GM20431 (cell line): ENCODE measurements around the gene AREG.

Experiments used
- in situ Hi-C: fragments of 300-500 bp; cut with MseI, MboI; formaldehyde crosslinking; loops from one replicate; pipeline ENCODE4 v1.15.0; 2020; ENCODE audit warnings: low sequenced_read_pairs; ENCODE audit not compliant: unreplicated experiment

The AREG gene

GRCh38 chr4:74428276-74428675 is 16.7 kb upstream of the AREG start:
- in situ Hi-C loops: no loop called here

GRCh38 chr4:74431113-74431826 is 13.7 kb upstream of the AREG start:
- in situ Hi-C loops: no loop called here

GRCh38 chr4:74433043-74433442 is 11.9 kb upstream of the AREG start:
- in situ Hi-C loops: no loop called here

GRCh38 chr4:74433541-74434172 is 11.3 kb upstream of the AREG start:
- in situ Hi-C loops: no loop called here

- in situ Hi-C loops: no loop called here
Observed at GRCh38 chr4:74435296-74435695, 9.6 kb upstream of the AREG start.

- in situ Hi-C loops: no loop called here
Observed at GRCh38 chr4:74437866-74438265, 7.1 kb upstream of the AREG start.

- in situ Hi-C loops: no loop called here
Observed at GRCh38 chr4:74438661-74439060, 6.3 kb upstream of the AREG start.

GRCh38 chr4:74439952-74440351 is 5.0 kb upstream of the AREG start:
- in situ Hi-C loops: no loop called here

DNA sequence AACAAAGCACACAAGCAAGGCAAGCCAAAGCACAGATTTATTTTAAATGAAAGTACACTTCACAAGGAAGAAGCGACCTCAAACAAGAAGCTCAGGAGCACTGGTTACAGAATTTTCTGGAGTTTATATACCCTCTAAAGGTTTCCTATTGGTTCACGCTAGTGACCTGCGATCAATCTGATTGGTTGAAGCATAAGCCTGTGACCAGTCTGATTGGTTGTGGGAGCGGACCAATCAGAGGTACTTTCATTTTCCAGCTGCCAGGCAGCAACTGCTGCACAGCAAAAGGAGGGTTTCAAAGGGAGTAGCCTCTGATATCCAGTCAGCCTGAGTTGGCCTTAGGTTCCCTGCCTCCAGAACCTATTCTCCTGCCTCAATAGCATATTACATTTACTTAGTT is 4.6 kb upstream of the AREG start:
- in situ Hi-C loops: no loop called here

- in situ Hi-C loops: no loop called here
Observed at GRCh38 chr4:74441744-74442143, 3.2 kb upstream of the AREG start.

GRCh38 chr4:74446193-74446868 is 1.4 kb downstream of the AREG start:
- in situ Hi-C loops: no loop called here

DNA sequence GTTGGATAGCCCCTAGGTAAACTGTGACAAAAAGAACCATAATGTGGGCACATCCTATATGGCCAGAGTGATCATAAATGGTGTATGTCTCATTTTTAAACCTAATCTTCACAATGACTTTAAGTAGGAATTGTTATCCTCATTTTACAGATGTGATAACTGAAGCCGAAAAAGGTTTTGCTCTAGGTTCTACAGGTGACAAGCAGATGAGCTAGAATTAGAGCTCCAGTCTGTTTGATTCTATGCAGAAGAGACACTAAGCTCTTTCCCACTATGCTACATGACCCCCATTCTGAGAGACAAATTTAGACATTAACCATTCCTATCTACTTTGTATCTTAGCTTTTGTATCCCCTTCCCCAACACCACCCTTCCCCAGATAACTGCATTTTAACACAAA is 2.0 kb downstream of the AREG start:
- in situ Hi-C loops: no loop called here

DNA sequence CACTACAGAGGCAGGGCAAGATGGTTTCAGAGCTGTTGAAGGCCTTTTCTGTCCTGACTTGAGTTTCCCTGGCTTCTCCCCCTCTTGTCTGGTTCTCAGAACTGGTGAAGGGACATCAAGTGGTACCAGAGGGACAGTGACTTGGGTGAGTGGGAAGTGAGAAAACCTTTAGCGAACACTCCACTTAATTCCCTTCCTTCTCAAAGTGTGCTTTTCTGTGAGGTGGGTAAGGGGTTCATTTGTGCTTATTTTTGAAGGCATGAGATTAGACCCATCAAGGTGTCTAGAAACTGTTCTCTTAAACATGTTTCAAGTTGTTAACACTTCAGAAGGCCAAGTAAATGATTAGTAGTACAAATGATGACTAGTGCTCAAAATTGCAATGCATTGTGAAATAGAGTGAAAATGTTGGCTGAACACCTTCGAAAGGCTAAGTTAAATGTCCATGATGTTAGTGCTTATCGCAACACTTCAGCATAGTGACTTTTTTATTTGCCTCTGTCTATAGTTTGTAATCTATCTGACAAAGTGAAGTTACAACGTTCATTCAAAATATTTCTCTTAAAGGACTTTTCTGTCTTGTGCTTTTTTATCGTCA is 2.8 kb downstream of the AREG start:
- in situ Hi-C loops: no loop called here

DNA sequence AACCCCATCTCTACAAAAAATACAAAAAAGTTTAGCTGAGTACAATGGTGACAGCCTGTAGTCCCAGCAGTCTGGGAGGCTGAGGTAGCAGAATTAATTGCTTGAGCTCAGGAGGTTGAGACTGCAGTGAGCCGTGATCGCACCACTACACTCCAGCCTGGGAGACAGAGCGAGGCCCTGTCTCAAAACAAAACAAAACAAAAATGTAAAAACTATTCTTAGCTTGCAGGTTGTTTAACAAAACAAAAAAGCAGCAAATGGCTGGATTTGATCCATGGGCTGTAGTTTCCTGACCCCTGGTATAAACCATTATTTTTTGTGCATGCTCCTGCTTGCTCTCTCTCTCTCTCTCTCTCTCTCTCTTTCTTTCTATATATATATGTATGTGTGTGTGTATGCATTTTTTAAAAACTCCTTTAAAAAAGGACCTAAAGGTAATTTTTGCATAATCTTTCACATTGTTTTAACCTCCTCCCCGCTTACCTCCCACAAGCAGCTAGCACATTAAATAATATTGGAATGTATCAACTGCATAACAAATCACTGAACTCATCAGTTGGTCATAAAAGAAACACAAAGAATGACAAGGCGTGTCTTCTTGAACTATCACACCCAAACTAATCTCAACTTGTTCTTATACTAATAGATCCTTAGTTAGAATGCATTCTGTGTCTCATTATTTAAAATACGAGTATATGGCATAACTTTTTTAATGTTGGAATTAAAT is 4.8 kb downstream of the AREG start:
- in situ Hi-C loops: no loop called here

DNA sequence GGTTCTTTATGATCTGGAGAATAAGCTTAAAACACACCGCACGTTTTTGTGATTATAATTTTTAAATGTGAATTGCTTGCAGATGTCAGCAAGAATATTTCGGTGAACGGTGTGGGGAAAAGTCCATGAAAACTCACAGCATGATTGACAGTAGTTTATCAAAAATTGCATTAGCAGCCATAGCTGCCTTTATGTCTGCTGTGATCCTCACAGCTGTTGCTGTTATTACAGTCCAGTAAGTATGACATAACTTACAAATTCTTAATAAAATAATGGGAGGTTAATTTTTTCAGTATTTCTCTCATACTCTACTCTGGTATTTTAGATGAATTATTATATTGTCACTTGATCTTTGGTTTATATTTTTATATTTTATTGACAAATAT is 5.4 kb downstream of the AREG start:
- in situ Hi-C loops: no loop called here

GRCh38 chr4:74451214-74451661 is 6.3 kb downstream of the AREG start:
- in situ Hi-C loops: no loop called here

DNA sequence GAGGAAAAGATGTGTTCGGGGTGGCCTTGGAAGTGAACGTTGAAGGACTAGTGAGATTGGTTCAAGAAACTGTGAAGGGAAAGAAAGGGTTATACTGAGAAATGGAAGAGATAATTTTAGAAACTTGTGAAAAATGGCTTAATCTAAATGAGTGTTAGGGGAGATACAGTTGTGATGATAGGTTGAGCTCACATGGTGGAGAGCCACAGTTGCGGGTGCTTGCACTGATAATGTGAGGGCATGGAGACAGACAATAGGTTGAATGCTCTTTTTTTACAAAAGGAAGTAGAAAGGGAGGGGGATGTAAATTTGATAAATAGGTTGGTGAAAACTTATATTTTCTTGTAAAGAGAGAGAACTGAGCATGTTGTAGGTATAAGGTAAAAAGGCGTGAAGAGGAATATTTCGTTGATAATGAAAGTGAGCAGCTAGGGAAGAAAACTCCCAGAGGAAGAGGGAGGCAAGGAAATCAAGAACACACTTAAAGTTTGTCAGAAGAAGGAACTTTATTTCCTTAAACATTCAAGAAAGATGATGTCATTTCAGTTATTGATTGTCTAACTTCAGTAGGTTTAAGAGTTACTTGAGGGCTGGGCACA is 8.2 kb downstream of the AREG start:
- in situ Hi-C loops: no loop called here

DNA sequence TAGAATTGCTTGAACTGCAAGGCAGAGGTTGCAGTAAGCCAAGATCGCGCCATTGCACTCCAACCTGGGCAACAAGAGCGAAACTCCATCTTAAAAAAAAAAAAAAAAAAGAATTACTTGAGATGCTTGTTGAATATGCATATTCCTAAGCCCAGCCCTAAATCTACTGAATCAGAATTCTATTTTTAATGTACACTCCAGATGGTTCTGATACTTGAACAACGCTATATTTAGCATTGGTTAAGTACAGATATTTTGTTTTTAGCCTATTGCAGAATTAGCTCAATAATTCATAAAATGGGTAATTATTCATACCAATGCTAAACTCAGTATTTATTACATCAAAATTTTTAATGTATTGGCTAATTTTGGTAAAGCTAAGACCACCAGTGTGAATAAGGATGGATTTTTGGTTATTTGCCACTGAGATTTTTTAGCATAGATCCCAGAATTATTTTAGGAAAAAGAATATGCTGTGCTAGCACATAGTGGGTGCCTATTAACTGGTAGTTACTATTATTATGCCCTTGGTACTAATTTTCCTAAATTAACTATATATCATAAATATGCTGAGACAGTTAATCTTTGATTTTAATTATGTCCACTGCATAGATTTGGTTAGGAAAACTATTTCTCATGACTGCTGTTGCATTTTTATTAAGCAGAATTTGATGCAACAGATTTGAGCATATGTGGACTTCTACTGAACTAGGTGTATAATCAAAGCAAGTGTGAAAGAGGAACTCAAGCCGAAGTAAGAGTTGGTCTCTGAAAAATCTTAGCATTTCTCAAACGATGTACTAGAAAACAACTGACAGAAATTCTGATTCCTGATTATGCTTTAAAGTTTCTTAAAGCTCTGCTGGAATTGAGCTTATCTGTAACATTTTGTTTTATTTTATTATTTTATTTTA is 9.2 kb downstream of the AREG start:
- in situ Hi-C loops: no loop called here
